Left ventricle myocardium inferior (tissue), 1 donor: Measurements from ENCODE around the gene RUFY2. TPM values are rescaled to one million over a fixed set of nuclear protein-coding genes. Genes with fewer than 3 reads are reported as not detected.

Source experiments
- DNase-seq: peaks from one replicate; pipeline ENCODE4 v3.0.0-alpha.2; 2020
- H3K27ac ChIP-seq: fragments of 200-600 bp; replicated peaks from 2 replicates; pipeline ENCODE4 v1.8.0; 2021
- H3K27me3 ChIP-seq: fragments of 200-600 bp; 2 replicates; pipeline ENCODE4 v1.8.0; 2021; ENCODE audit warnings: low read depth
- H3K36me3 ChIP-seq: fragments of 200-600 bp; 2 replicates; pipeline ENCODE4 v1.8.0; 2021
- H3K4me1 ChIP-seq: fragments of 200-600 bp; 2 replicates; pipeline ENCODE4 v1.8.0; 2021
- H3K4me3 ChIP-seq: fragments of 200-600 bp; 2 replicates; pipeline ENCODE4 v1.8.0; 2021; ENCODE audit warnings: mild to moderate bottlenecking, moderate library complexity
- H3K9me3 ChIP-seq: fragments of 200-600 bp; replicated peaks from 2 replicates; pipeline ENCODE4 v1.8.0; 2021
- intact Hi-C: fragments of 100-400 bp; cut with micrococcal nuclease; formaldehyde crosslinking; loops from one replicate; pipeline ENCODE4 v1.11.0; 2022
- total RNA-seq: library from RNA; stranded (reverse); fragmentation: NEBNext Ultra II Directional; extraction: Animal tissue kit (Norgen Biotek cat#: 25700); gene quantifications from one replicate; pipeline ENCODE4 v1.2.1, GENCODE V29; 2021
- TF ChIP-seq, protein P1 (sequence below): fragments of 200-600 bp; IDR thresholded peaks from 2 replicates; pipeline ENCODE4 v1.8.0; 2021; ENCODE audit warnings: antibody characterized with exemption, mild to moderate bottlenecking, borderline replicate concordance
- donor health status: DM: no; HTN: yes; CAD: no; lungs with severe emphysema.

The RUFY2 gene
- total RNA-seq, 1 donor from 2014 or later, result 9.9 TPM

DNA sequence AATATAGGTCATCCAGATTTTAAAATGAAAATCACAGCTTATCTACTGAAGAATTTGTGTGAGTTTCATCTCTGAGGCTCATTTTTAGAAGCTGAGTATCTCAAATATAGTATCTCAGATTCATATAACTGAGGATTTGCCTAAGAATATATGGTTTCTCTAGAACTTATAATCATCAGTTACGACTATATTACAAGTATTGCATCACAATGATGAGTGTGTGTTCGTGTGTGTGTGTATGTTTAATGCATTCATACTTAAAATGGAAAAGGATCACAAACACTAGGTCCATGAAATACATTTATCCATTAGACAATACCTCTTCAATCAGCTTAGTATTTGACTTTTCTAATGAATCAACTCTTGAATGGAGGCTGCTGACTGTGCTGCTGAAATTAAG is 21.3 kb downstream of the RUFY2 start:
- Histone ChIP-seq H3K27me3 (no peaks in the 10 kb centered on the region), H3K36me3 (peaks cover 99% of the 10 kb centered on the region), H3K27ac (no peak overlapping the region), H3K9me3 (no peaks in the 10 kb centered on the region), H3K4me1 (no peaks in the 10 kb centered on the region), H3K4me3 (no peak overlapping the region)
- no peak for DNase-seq
- intact Hi-C loops, result no loop called here
- TF ChIP-seq, protein P1, sequence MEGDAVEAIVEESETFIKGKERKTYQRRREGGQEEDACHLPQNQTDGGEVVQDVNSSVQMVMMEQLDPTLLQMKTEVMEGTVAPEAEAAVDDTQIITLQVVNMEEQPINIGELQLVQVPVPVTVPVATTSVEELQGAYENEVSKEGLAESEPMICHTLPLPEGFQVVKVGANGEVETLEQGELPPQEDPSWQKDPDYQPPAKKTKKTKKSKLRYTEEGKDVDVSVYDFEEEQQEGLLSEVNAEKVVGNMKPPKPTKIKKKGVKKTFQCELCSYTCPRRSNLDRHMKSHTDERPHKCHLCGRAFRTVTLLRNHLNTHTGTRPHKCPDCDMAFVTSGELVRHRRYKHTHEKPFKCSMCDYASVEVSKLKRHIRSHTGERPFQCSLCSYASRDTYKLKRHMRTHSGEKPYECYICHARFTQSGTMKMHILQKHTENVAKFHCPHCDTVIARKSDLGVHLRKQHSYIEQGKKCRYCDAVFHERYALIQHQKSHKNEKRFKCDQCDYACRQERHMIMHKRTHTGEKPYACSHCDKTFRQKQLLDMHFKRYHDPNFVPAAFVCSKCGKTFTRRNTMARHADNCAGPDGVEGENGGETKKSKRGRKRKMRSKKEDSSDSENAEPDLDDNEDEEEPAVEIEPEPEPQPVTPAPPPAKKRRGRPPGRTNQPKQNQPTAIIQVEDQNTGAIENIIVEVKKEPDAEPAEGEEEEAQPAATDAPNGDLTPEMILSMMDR, result no peak

DNA sequence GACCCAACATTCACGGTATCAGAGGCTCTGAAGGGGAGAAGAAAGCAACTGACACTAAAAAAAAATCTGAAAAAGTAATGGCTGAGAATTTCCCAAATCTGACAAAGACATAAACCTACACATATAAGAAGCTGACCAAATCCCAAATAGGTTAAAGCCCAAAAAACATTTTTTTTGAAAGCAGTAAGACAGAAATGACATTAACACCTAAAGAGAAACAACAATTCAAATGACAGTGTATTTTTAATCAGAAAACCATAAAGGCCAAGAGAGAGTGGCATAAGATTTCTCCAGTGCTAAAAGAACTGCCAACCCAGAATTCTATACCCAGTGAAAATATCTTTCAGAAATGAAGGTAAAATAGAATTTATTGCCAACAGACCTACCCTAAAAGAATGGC is 35.5 kb downstream of the RUFY2 start:
- DNase-seq, result no peak
- TF ChIP-seq, protein P1, result no peak
- intact Hi-C loops, result no loop called here
- no peaks in the 10 kb centered on the region for H3K27me3 ChIP-seq
- no peaks in the 10 kb centered on the region for H3K4me1 ChIP-seq
- no peak overlapping the region for H3K27ac ChIP-seq
- H3K36me3 ChIP-seq, result peaks cover 91% of the 10 kb centered on the region
- H3K9me3 ChIP-seq, result peaks cover 19% of the 10 kb centered on the region
- H3K4me3 ChIP-seq, result no peak overlapping the region

DNA sequence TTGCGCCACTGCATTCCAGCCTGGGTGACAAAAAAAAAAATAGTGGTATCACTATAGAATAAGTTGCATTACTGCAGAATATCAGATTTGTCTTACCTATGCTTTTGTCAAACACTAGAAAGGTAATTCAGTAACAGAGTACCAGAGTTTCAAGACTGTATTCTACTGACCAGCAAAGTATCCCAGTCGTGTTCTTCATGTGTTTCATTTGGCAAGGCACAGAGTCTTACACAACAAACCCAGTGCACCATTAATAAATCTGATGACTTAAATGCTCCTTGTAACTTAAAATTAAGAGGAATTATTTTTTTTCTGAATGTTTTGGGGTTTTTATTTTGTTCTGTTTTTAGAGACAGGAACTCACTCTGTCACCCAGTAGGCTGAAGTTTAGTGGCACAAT is 40.0 kb downstream of the RUFY2 start:
- no peak overlapping the region for H3K27ac ChIP-seq
- intact Hi-C loops, result no loop called here
- H3K36me3 ChIP-seq, result peaks cover 77% of the 10 kb centered on the region
- H3K4me3 ChIP-seq, result no peak overlapping the region
- no peaks in the 10 kb centered on the region for H3K27me3 ChIP-seq
- peaks cover 11% of the 10 kb centered on the region for H3K9me3 ChIP-seq
- TF ChIP-seq, protein P1, result no peak
- no peak for DNase-seq
- no peaks in the 10 kb centered on the region for H3K4me1 ChIP-seq

DNA sequence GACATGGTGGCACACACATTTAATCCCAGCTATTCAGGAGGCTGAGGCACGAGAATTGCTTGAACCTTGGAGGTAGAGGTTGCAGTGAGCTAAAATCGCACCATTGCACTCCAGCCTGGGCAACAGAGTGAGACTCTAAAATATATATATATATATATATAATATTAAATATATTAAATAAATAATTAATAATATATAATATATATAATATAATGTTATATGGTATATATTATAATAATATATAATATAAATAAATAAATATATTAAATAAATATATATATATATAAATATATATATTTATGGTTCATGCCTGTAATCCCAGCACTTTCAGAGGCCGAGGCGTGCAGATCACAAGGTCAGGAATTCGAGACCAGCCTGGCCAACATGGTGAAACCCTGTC is 40.5 kb downstream of the RUFY2 start:
- intact Hi-C loops, result no loop called here
- Histone ChIP-seq H3K9me3 (peaks cover 6% of the 10 kb centered on the region), H3K4me1 (no peaks in the 10 kb centered on the region), H3K4me3 (no peak overlapping the region), H3K36me3 (peaks cover 77% of the 10 kb centered on the region), H3K27me3 (no peaks in the 10 kb centered on the region), H3K27ac (no peak overlapping the region)
- no peak for DNase-seq
- TF ChIP-seq, protein P1, result no peak

DNA sequence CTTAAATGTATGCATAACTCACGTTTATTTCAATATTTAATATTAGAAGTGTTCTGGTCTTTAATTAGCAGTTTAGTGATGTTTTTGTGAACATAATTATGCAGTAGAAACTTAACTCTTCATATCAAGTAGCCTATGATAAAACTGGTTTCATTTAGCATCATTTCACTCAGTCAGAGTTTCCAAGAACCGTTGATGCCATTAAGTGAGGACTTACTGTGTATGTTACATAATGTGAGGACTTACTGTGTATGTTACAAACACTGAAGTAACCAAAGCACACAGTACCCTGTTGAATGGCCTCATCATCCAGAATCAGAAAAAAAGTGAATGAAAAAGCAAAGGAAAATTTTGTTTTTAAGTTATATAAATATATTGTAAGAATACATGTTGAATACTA is 41.5 kb downstream of the RUFY2 start:
- no peak overlapping the region for H3K27ac ChIP-seq
- no peaks in the 10 kb centered on the region for H3K4me1 ChIP-seq
- no peaks in the 10 kb centered on the region for H3K27me3 ChIP-seq
- no peak for DNase-seq
- peaks cover 78% of the 10 kb centered on the region for H3K36me3 ChIP-seq
- TF ChIP-seq, protein P1, result no peak
- no peak overlapping the region for H3K4me3 ChIP-seq
- no peaks in the 10 kb centered on the region for H3K9me3 ChIP-seq
- intact Hi-C loops, result no loop called here
